B cell (primary cell): ENCODE data around the gene HLA-C.
"Not testable (repeated sequence)": the region's sequence is repeated elsewhere in the genome, so short reads cannot be mapped to it uniquely, and the experiment has no call there.

Experiments used
- EZH2 ChIP-seq: IDR thresholded peaks from 2 replicates; pipeline ENCODE4 v1.6.1; 2012; ENCODE audit warnings: borderline replicate concordance, low read depth, mild to moderate bottlenecking, moderate library complexity, low read length; ENCODE audit not compliant: insufficient read depth, poor library complexity, severe bottlenecking
- TF ChIP-seq, protein P1 (sequence below): fragments of 200-600 bp; IDR thresholded peaks from one replicate; pipeline ENCODE4 v1.8.0; 2022; ENCODE audit warnings: antibody characterized with exemption, mild to moderate bottlenecking

GRCh38 chr6:31263346-31263933, 8.5 kb downstream of the HLA-C start:
- TF ChIP-seq, protein P1, sequence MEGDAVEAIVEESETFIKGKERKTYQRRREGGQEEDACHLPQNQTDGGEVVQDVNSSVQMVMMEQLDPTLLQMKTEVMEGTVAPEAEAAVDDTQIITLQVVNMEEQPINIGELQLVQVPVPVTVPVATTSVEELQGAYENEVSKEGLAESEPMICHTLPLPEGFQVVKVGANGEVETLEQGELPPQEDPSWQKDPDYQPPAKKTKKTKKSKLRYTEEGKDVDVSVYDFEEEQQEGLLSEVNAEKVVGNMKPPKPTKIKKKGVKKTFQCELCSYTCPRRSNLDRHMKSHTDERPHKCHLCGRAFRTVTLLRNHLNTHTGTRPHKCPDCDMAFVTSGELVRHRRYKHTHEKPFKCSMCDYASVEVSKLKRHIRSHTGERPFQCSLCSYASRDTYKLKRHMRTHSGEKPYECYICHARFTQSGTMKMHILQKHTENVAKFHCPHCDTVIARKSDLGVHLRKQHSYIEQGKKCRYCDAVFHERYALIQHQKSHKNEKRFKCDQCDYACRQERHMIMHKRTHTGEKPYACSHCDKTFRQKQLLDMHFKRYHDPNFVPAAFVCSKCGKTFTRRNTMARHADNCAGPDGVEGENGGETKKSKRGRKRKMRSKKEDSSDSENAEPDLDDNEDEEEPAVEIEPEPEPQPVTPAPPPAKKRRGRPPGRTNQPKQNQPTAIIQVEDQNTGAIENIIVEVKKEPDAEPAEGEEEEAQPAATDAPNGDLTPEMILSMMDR = not testable (repeated sequence)
- TF ChIP-seq EZH2 = not testable (repeated sequence)
